ENCODE measurements around the gene TMEM40. TPM values are rescaled to one million over a fixed set of nuclear protein-coding genes. Genes with fewer than 3 reads are reported as not detected.

TMEM40 gene
- total RNA-seq, 2 experiments from 2014 or later, result not detected

GRCh38 chr3:12719984-12720898 lies 38.8 kb downstream of the TMEM40 start:
- CTCF ChIA-PET (ENCODE audit: unreplicated experiment), result interaction anchor here (0.5 to 1.0 kb wide), 4 partner anchors 11 to 29 kb away, joined by 3 read pairs; no protein-coding TSS in a partner anchor
- TF ChIP-seq EZH2phosphoT487 (IDR thresholded peaks at IDR 0.05; ENCODE audit: borderline replicate concordance, low read depth, low read length) (no peak), CTCF (conservative IDR thresholded peaks at IDR 0.05; ENCODE audit: low read length) (peak; percentile 97)
- H3K4me3 ChIP-seq (ENCODE audit: low read depth, low read length, poor library complexity, severe bottlenecking), result peak overlapping the region; percentile 43
- no peak overlapping the region for H3K27ac ChIP-seq (ENCODE audit: low read depth, low read length, poor library complexity, severe bottlenecking)
- no peaks in the 10 kb centered on the region for H3K36me3 ChIP-seq (ENCODE audit: insufficient read depth, low read length)
- POLR2A ChIA-PET, result interaction anchor here (0.6 to 1.4 kb wide), 2 partner anchors 11 to 245 kb away, joined by 3 to 11 read pairs; no protein-coding TSS in a partner anchor
- intact Hi-C loops (cut with micrococcal nuclease; ENCODE audit: unreplicated experiment), result no loop called here
- no peaks in the 10 kb centered on the region for H3K79me2 ChIP-seq (ENCODE audit: insufficient read depth, low read depth, low read length)
- no peaks in the 10 kb centered on the region for H3K9me3 ChIP-seq (ENCODE audit: low read length)
- DNase-seq (ENCODE audit: low spot score), result peak; percentile 86
- peak overlapping the region; percentile 68 for H3K4me2 ChIP-seq (ENCODE audit: low read length)
- H4K20me1 ChIP-seq (ENCODE audit: insufficient read depth, low read length), result no peaks in the 10 kb centered on the region
- H2AFZ ChIP-seq (ENCODE audit: low read length), result peak overlapping the region; percentile 67; the same call in 1 of the 2 replicates
- BruUV-seq (replicated peaks), result no TSS peak
- H3K9me2 ChIP-seq (ENCODE audit: insufficient read depth, low read length), result no peaks in the 10 kb centered on the region
- H3K4me1 ChIP-seq (ENCODE audit: insufficient read depth, low read length, poor library complexity, severe bottlenecking), result peaks cover 21% of the 10 kb centered on the region

- Histone ChIP-seq H3K4me1 (ENCODE audit: insufficient read depth, low read length, poor library complexity, severe bottlenecking) (peaks cover 21% of the 10 kb centered on the region), H3K4me3 (ENCODE audit: low read depth, low read length, poor library complexity, severe bottlenecking) (peak overlapping the region; percentile 43), H3K9me2 (ENCODE audit: insufficient read depth, low read length) (no peaks in the 10 kb centered on the region), H2AFZ (ENCODE audit: low read length) (peak overlapping the region; percentile 67; the same call in 1 of the 2 replicates), H3K27ac (ENCODE audit: low read depth, low read length, poor library complexity, severe bottlenecking) (no peak overlapping the region), H3K9me3 (ENCODE audit: low read length) (no peaks in the 10 kb centered on the region), H3K36me3 (ENCODE audit: insufficient read depth, low read length) (no peaks in the 10 kb centered on the region), H4K20me1 (ENCODE audit: insufficient read depth, low read length) (no peaks in the 10 kb centered on the region), H3K4me2 (ENCODE audit: low read length) (peak overlapping the region; percentile 68), H3K79me2 (ENCODE audit: insufficient read depth, low read depth, low read length) (no peaks in the 10 kb centered on the region)
- TF ChIP-seq EZH2phosphoT487 (IDR thresholded peaks at IDR 0.05; ENCODE audit: borderline replicate concordance, low read depth, low read length) (no peak), CTCF (conservative IDR thresholded peaks at IDR 0.05; ENCODE audit: low read length) (no peak)
- intact Hi-C loops (cut with micrococcal nuclease; ENCODE audit: unreplicated experiment), result no loop called here
- ChIA-PET CTCF (ENCODE audit: unreplicated experiment) (interaction anchor here (0.6 to 0.7 kb wide), 2 partner anchors 10 to 30 kb away, joined by 3 read pairs; no protein-coding TSS in a partner anchor), POLR2A (interaction anchor here (0.6 to 1.4 kb wide), 2 partner anchors 10 to 277 kb away, joined by 3 to 11 read pairs; no protein-coding TSS in a partner anchor)
- no peak for DNase-seq (ENCODE audit: low spot score)
- BruUV-seq (replicated peaks), result no TSS peak
Observed at GRCh38 chr3:12719541-12719940, 39.5 kb downstream of the TMEM40 start.

All from OCI-LY7 (cell line).